ENCODE data around the gene DAO. TPM values are rescaled to one million over a fixed set of nuclear protein-coding genes. Genes with fewer than 3 reads are reported as not detected.

The DAO gene
- total RNA-seq: not detected

DNA sequence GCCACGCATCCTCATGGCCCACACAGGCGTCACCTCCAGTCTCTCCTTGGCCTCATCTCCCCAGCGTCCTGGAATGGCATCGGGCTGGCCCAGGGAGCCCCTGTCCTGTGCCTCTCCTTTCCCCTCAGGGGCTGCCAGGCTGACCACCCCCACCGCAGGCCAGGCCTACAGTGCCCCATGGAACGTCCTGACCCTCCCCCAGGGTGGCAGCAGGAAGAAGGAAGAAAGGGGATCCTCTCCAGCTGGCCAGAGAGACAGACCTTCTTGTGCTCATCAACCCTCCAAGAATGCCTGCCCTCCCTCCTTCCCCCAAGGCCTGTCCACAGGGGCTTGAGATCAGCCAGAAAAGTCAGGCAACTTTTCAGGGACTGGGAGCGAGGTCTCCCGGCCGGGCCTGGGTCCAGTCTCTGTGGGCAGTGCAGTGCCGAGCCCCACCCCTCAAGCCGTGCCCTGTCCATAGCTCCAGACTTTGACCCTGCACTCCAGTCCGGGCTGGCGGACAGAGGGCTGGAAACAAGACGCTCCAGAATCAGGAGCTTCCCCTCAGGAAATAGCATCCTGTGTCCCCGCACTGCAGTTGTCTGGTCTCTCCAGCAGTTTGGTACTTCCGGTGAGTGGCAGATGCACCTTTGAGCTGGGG lies at the start of gene DAO:
TSS of gene DAO (plus strand) at position 478 of the 640 bp plus-strand sequence. CDS start 4,915 bp downstream, outside the sequence.
- Mint-ChIP-seq H3K4me1 (peaks cover 10% of the 10 kb centered on the region), H3K27ac (no peak within 1 kb of the TSS), H3K9me3 (peaks cover 3% of the 10 kb centered on the region), H3K4me3 (no peak within 1 kb of the TSS), H3K36me3 (ENCODE audit: low read depth) (no peaks in the 10 kb centered on the region), H3K27me3 (no peaks in the 10 kb centered on the region)
- ChIA-PET POLR2A (no interaction called here), CTCF (no interaction called here)
- no peak for DNase-seq

DNA sequence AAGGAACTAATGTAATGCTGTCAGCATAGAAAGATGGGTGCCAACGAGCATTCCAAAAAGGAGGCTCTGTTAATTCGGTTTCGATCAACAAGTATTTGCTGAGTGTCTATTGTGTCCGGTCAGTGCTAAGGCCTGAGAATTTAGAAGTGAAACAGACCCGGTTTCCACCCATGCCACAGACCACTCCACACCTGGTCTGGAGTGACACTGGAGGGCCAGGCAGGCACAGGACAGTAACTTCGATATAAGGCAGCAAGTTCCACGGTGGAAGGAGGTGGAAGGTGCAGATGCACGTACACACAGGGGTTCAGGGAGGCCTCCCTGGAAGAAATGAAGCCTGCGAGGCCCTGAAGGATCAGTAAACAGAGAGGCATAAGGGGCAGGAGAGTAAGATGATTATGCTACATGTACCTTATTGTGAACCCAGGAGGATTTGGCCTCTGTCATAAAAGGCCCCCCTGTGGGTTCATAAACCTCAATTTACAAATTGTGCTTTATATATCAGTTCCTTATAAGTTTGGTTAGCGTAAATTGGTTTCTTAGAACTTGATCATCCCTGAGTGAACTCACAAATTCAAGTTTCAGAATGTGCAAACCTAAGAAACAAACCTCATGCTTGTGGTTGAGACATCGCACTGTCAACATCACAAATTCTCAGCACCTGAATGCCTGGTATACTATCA lies 48.4 kb upstream of the DAO start:
- Mint-ChIP-seq H3K36me3 (ENCODE audit: low read depth) (peaks cover 38% of the 10 kb centered on the region), H3K4me3 (no peak overlapping the region), H3K27ac (peak overlapping the region; percentile 65), H3K9me3 (no peaks in the 10 kb centered on the region), H3K4me1 (peaks cover 67% of the 10 kb centered on the region), H3K27me3 (no peaks in the 10 kb centered on the region)
- POLR2A ChIA-PET: no interaction called here
- CTCF ChIA-PET: no interaction called here
- DNase-seq: no peak

DNA sequence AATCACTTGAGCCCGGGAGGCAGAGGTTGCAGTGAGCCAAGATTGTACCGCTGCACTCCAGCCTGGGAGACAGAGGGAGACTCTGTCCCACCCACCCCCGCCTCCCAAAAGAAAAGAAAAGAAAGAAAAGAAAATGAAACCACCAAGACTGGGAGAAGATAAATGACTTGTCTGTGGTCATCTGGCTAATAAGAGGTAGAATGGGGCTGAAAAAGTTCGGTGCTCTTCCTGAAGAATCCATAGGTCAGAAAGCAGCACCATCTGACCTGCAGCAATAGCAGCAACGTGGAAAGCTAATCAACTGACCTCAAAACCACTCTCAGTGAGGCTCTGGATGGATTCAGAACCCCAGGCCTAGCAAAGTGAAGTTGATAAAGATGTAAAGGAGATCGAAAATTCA lies 47.7 kb upstream of the DAO start:
- ChIA-PET CTCF (interaction anchor here (1.2 kb wide), 1 partner anchor 24 kb away, joined by 3 read pairs; no protein-coding TSS in a partner anchor), POLR2A (interaction anchor here (0.6 kb wide), 1 partner anchor 107 kb away, joined by 3 read pairs; no protein-coding TSS in a partner anchor)
- H3K36me3 Mint-ChIP-seq (ENCODE audit: low read depth): peaks cover 42% of the 10 kb centered on the region
- peak overlapping the region; percentile 6 for H3K27ac Mint-ChIP-seq
- no peaks in the 10 kb centered on the region for H3K27me3 Mint-ChIP-seq
- no peak overlapping the region for H3K4me3 Mint-ChIP-seq
- H3K4me1 Mint-ChIP-seq: peaks cover 65% of the 10 kb centered on the region
- DNase-seq: no peak
- H3K9me3 Mint-ChIP-seq: no peaks in the 10 kb centered on the region

DNA sequence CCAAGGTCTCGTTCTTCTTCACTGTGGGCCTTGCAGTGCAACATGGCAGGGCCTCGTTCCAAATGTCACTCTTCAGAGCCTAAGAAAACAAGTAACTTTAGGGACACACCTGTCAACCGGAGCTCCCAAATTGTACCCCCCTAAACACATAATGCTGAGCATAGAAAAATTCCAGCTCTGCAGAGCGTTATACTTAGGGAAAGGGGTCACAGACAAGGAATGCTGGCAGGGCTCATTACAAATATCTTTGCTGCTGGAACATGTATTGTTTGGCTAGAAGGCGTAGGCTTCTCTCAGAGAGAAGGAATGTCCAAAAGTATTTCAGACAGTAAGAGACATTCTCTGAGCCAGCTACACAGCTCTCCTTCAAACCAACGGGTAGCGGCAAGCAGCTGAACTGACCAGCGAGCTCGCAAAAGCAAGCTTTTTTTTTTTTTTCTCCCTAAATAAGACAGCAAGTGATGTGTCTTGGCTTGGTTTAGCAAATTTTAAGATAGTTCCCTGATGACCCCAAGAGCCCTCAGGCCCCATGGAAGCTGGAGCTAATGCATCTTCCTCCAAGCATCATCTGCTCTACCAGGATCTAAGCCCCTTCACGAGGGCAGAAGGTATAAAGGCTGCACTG lies 47.0 kb upstream of the DAO start:
- no peak for DNase-seq
- Mint-ChIP-seq H3K36me3 (ENCODE audit: low read depth) (peaks cover 45% of the 10 kb centered on the region), H3K4me1 (peaks cover 66% of the 10 kb centered on the region), H3K27me3 (no peaks in the 10 kb centered on the region), H3K9me3 (no peaks in the 10 kb centered on the region), H3K27ac (peak overlapping the region; percentile 38), H3K4me3 (no peak overlapping the region)
- ChIA-PET POLR2A (interaction anchor here (0.6 kb wide), 1 partner anchor 358 kb away, joined by 3 read pairs; no protein-coding TSS in a partner anchor), CTCF (interaction anchor here (0.6 to 2.1 kb wide), 3 partner anchors 21 to 193 kb away, joined by 3 to 4 read pairs (median 3); no protein-coding TSS in a partner anchor)

DNA sequence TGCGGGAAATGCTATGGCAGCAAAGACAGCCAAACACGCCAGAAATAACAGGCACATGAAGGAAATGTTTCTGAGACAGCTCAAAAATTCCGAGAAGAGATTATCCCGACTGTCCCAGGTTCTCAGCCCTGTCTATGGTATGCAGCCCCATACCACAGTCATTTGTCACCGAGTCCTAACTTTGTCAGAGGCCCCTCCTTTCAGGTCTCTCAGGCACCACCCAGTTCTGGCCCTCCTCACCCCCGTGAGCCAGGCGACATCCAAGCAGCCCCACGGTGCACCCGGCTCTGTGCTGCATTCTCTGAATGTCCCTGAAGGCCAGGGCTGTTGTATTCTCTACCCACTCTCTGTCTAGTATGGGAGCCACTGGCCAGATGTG lies 46.5 kb upstream of the DAO start:
- no peak for DNase-seq
- ChIA-PET POLR2A (no interaction called here), CTCF (interaction anchor here (1.2 to 2.1 kb wide), 2 partner anchors 22 to 23 kb away, joined by 3 to 4 read pairs; no protein-coding TSS in a partner anchor)
- no peaks in the 10 kb centered on the region for H3K27me3 Mint-ChIP-seq
- H3K27ac Mint-ChIP-seq: no peak overlapping the region
- H3K36me3 Mint-ChIP-seq (ENCODE audit: low read depth): peaks cover 49% of the 10 kb centered on the region
- no peaks in the 10 kb centered on the region for H3K9me3 Mint-ChIP-seq
- no peak overlapping the region for H3K4me3 Mint-ChIP-seq
- H3K4me1 Mint-ChIP-seq: peaks cover 68% of the 10 kb centered on the region

DNA sequence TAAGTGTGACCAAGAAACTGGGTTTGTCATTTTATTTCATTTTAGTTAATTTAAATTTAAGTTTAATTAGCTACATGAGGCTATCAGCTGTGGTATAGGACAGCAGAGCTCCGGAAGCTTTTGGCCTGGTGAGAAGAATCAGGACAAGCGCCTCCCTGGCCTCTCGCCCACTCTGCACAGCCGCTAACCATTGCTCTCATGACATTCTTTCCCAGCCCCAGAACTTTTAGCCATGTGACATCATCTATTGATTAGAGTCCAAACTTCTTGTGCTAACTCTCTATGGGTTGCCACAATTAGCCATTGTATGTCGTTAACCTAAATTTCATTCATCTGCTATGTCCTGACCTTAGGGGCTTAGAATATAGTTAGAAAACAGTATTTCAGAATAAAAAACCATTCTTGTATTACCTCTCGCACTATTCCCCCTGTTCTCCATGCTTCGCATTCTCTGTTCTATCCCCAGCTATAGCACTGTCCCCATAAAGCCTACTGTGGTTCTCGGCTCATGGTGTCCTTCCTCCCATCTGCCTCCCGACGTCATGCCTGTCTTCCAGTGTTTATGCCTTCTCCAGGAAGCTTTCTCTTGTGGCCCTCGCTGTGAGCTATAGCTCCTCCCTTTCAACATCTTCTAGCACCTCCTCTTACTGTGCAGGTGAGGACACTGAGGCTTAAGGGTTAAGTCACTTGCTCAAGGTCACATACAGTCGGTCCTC lies 46.0 kb upstream of the DAO start:
- Mint-ChIP-seq H3K4me1 (peaks cover 70% of the 10 kb centered on the region), H3K9me3 (no peaks in the 10 kb centered on the region), H3K36me3 (ENCODE audit: low read depth) (peaks cover 53% of the 10 kb centered on the region), H3K27ac (no peak overlapping the region), H3K27me3 (no peaks in the 10 kb centered on the region), H3K4me3 (no peak overlapping the region)
- POLR2A ChIA-PET: no interaction called here
- no peak for DNase-seq
- CTCF ChIA-PET: interaction anchor here (2.1 kb wide), 1 partner anchor 22 kb away, joined by 4 read pairs; no protein-coding TSS in a partner anchor

DNA sequence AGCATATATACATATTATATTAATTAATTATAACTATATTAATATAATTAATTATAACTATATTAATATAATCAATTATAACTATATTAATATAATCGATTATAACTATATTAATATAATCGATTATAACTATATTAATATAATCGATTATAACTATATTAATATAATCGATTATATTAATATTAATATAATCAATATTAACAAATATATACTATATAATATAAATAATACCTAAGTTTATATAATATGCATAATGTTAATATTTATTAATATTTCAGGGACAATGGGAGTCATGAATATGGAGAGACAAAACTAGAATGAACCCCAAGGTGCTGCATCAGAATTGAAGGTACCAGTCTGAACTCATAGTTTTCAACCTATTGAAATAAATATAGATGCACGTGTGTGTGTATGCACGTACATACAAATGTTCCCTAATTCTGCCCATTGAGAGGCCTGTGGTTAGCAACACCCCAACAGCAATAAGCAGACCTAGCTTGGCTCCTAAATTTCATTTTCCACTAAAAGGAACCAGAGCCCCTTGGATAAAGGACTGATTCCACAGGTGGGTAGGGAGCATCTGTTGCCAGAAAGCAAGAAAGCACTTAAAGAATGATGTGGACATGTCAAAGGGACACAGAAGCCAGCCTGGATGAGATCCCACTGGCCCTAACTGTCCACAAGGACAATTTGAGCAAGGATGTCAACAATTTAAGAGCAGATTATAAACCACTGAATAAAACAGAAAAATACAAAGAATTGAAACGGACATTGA lies 43.8 kb upstream of the DAO start:
- no peak for DNase-seq
- Mint-ChIP-seq H3K27ac (no peak overlapping the region), H3K27me3 (no peaks in the 10 kb centered on the region), H3K36me3 (ENCODE audit: low read depth) (peaks cover 47% of the 10 kb centered on the region), H3K4me1 (peaks cover 79% of the 10 kb centered on the region), H3K9me3 (no peaks in the 10 kb centered on the region), H3K4me3 (no peak overlapping the region)
- ChIA-PET POLR2A (no interaction called here), CTCF (no interaction called here)

DNA sequence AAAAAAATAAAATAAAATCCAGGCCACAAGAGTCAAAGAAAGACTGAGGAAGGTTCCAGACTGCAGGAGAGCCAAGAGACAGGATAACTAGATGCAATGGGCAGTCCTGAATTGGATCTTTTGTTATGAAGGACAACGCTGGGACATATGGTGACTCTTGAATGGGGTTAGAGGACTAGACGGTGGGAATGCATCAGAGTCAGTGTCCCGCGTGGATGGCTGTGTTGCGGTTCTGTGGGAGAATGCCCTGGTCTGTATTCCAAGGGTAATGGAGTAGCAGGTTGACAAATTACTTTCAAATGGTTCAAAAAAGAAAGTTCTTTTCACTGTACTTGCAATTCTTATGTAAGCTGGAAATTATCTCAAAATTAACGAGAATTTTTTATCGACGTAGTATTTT lies 42.7 kb upstream of the DAO start:
- H3K36me3 Mint-ChIP-seq (ENCODE audit: low read depth): peaks cover 39% of the 10 kb centered on the region
- H3K4me1 Mint-ChIP-seq: peaks cover 68% of the 10 kb centered on the region
- H3K4me3 Mint-ChIP-seq: no peak overlapping the region
- DNase-seq: no peak
- H3K9me3 Mint-ChIP-seq: no peaks in the 10 kb centered on the region
- H3K27me3 Mint-ChIP-seq: no peaks in the 10 kb centered on the region
- peak overlapping the region; percentile 93 for H3K27ac Mint-ChIP-seq
- ChIA-PET POLR2A (no interaction called here), CTCF (interaction anchor here (1.1 to 1.4 kb wide), 3 partner anchors 15 to 219 kb away, joined by 3 to 5 read pairs (median 4); no protein-coding TSS in a partner anchor)

DNA sequence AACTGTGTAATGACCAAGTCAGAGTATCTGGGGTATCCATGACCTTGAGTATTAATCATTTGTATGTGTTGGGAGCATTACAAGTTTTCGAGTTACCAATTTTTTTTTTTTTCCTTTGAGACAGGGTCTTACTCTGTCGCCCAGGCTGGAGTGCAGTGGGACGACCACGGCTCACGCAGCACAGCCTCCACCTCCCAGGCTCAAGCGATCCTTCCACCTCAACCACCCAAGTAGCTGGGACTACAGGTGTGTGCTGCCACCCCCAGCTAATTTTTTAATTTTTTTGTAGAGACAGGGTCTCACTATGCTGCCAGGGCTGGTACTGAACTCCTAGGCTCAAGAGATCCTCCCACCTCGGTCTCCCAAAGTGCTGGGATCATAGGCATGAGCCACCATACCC lies 42.2 kb upstream of the DAO start:
- no peak for DNase-seq
- Mint-ChIP-seq H3K27me3 (no peaks in the 10 kb centered on the region), H3K27ac (peak overlapping the region; percentile 93), H3K4me1 (peaks cover 63% of the 10 kb centered on the region), H3K9me3 (no peaks in the 10 kb centered on the region), H3K36me3 (ENCODE audit: low read depth) (peaks cover 35% of the 10 kb centered on the region), H3K4me3 (no peak overlapping the region)
- ChIA-PET CTCF (interaction anchor here (0.7 to 4.7 kb wide), 6 partner anchors 12 to 220 kb away, joined by 3 to 18 read pairs (median 4); no protein-coding TSS in a partner anchor), POLR2A (interaction anchor here (0.5 kb wide), 1 partner anchor 264 kb away, joined by 6 read pairs; no protein-coding TSS in a partner anchor)

DNA sequence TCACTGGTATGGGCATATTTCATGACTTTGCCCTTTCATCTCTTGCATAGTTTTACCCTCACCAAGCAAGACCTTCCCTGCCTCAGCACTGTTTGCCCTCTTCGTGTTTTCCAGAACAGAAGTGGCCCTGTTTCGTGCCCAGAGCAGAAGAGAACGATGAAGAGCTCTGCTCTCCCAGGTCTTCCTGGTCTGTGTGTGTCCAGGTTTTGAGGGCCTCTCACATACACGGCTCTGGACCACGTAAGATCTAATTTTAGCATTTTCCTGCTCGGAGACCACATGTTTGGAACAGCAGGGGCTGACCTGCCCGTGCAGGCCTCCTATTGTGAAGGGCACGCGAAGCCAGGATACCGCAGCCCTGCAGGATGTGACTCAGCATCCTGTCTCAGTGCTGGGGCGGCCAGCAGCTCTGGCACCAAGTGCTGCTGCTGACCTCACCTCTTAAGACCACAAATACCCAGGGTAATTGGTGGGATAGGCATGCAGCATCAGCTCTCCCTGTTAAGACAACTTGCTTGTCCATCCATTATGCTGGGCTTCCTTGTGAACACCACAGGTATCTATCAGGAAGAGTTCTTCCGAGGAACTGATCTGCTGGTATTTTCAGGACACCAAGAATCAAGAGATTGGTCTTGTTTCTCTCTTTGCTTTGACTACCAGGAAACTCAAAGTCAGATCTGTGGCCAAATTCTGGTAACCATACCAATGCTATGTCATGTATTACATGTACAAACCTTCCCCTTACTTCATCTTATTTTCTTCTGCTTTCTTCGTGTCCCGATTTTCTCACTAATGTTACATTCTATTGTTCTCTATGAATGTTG lies 41.5 kb upstream of the DAO start:
- Mint-ChIP-seq H3K4me3 (peak overlapping the region; percentile 42), H3K27ac (peak overlapping the region; percentile 93), H3K9me3 (no peaks in the 10 kb centered on the region), H3K27me3 (no peaks in the 10 kb centered on the region), H3K36me3 (ENCODE audit: low read depth) (peaks cover 30% of the 10 kb centered on the region), H3K4me1 (peaks cover 57% of the 10 kb centered on the region)
- POLR2A ChIA-PET: interaction anchor here (0.5 kb wide), 1 partner anchor 265 kb away, joined by 6 read pairs; no protein-coding TSS in a partner anchor
- DNase-seq: peak; percentile 74
- CTCF ChIA-PET: interaction anchor here (0.7 to 4.7 kb wide), 8 partner anchors 11 to 279 kb away, joined by 3 to 18 read pairs (median 4); partner anchors contain the start of gene ALKBH2
